Thyroid gland (tissue), 4 donors: ENCODE data around the gene IFFO2.

ENCODE experiments used
- CTCF ChIP-seq, 6 experiments: fragments of 200-600 bp in 3 of 6; fragments of 450-650 bp in 3 of 6; sonication (generic) in 3 of 6; IDR thresholded peaks; one replicate each; pipeline ENCODE4 v1.5.1; 2016 to 2019; ENCODE audit warnings: antibody characterized with exemption in 6 of 6, mild to moderate bottlenecking in 2 of 6, inconsistent platforms in 1 of 6, moderate library complexity in 1 of 6
- POLR2A ChIP-seq, 2 donors: fragments of 450-650 bp; IDR thresholded peaks; one replicate each; pipeline ENCODE4 v1.6.1; 2017; ENCODE audit warnings: antibody characterized with exemption in 2 of 2, mild to moderate bottlenecking in 2 of 2, moderate library complexity in 1 of 2

- no peak for TF ChIP-seq POLR2A (IDR thresholded peaks at IDR 0.05)
- TF ChIP-seq CTCF (IDR thresholded peaks at IDR 0.05) = no peak
Measured at GRCh38 chr1:18900303-18900841, 56.1 kb downstream of the IFFO2 start.
